HEK293 (cell line): ENCODE data around the gene PAK4.

ENCODE experiments used
- CTCF ChIA-PET: fragments of 350-600 bp; formaldehyde crosslinking; extraction: SDS; loops from one replicate; lab custom pipeline; 2021; ENCODE audit warnings: antibody characterized with exemption; lab: Yijun Ruan, JAX
- POLR2A ChIA-PET: fragments of 300-600 bp; formaldehyde crosslinking; extraction: SDS; loops from one replicate; lab custom pipeline; 2020; ENCODE audit warnings: antibody characterized with exemption, inconsistent platforms; lab: Yijun Ruan, JAX
- H3K27ac ChIP-seq: fragments of 200-500 bp; sonication (Bioruptor generic); 2 replicates; pipeline ENCODE4 v1.5.1; 2014; ENCODE audit warnings: low read depth, low read length, control low read depth, inconsistent platforms; ENCODE audit errors: extremely low read depth
- H3K36me3 ChIP-seq, 2 experiments: fragments of 200-500 bp in 1 of 2; sonication (Bioruptor generic) in 1 of 2; 1 replicate in 1 of 2; 2 replicates in 1 of 2; pipeline ENCODE4 v1.5.1; 2014 to 2017; ENCODE audit warnings: inconsistent platforms in 2 of 2, low read length in 2 of 2; ENCODE audit not compliant: control insufficient read depth in 2 of 2, insufficient read depth in 1 of 2
- H3K4me1 ChIP-seq: fragments of 200-500 bp; sonication (Bioruptor generic); 2 replicates; pipeline ENCODE4 v1.5.1; 2014; ENCODE audit warnings: mild to moderate bottlenecking, low read length, inconsistent platforms; ENCODE audit not compliant: control insufficient read depth, insufficient read depth
- H3K4me3 ChIP-seq: 2 replicates; pipeline ENCODE4 v1.5.1; 2011; ENCODE audit warnings: low read depth, mild to moderate bottlenecking, control low read depth, low read length, moderate library complexity
- H3K9me3 ChIP-seq: fragments of 200-500 bp; sonication (Bioruptor generic); 2 replicates; pipeline ENCODE4 v1.5.1; 2014; ENCODE audit warnings: low read depth, low read length, inconsistent platforms; ENCODE audit not compliant: control insufficient read depth, insufficient read depth
- BCL6B ChIP-seq: fragments of 450-650 bp; formaldehyde crosslinking; IDR thresholded peaks from 2 replicates; pipeline ENCODE4 v1.5.1; 2017; ENCODE audit warnings: missing biosample characterization, missing genetic modification characterization
- GLI2 ChIP-seq: fragments of 450-650 bp; formaldehyde crosslinking; IDR thresholded peaks from 2 replicates; pipeline ENCODE4; 2017; ENCODE audit warnings: missing biosample characterization, missing genetic modification characterization, low read depth, borderline replicate concordance
- GLIS1 ChIP-seq: fragments of 450-650 bp; formaldehyde crosslinking; IDR thresholded peaks from 2 replicates; pipeline ENCODE4 v1.5.1; 2016; ENCODE audit warnings: missing biosample characterization, missing genetic modification characterization
- REST ChIP-seq: fragments of 450-650 bp; formaldehyde crosslinking; IDR thresholded peaks from 2 replicates; pipeline ENCODE4 v1.5.1; 2016; ENCODE audit warnings: missing biosample characterization, missing genetic modification characterization
- SALL2 ChIP-seq: fragments of 450-650 bp; formaldehyde crosslinking; IDR thresholded peaks from 2 replicates; pipeline ENCODE4 v1.5.0; 2017; ENCODE audit warnings: missing biosample characterization, mild to moderate bottlenecking, missing genetic modification characterization, borderline replicate concordance
- ZFHX2 ChIP-seq: fragments of 450-650 bp; formaldehyde crosslinking; conservative IDR thresholded peaks from 2 replicates; pipeline ENCODE4 v1.5.1; 2016; ENCODE audit warnings: missing biosample characterization, missing genetic modification characterization
- ZNF148 ChIP-seq: fragments of 450-650 bp; formaldehyde crosslinking; IDR thresholded peaks from 2 replicates; pipeline ENCODE4 v1.5.0; 2017; ENCODE audit warnings: missing biosample characterization, missing genetic modification characterization, borderline replicate concordance
- ZNF18 ChIP-seq: fragments of 450-650 bp; formaldehyde crosslinking; IDR thresholded peaks from 2 replicates; pipeline ENCODE4 v1.5.1; 2016; ENCODE audit warnings: missing biosample characterization, missing genetic modification characterization
- ZNF23 ChIP-seq: fragments of 450-650 bp; formaldehyde crosslinking; IDR thresholded peaks from 2 replicates; pipeline ENCODE4 v1.5.1; 2016; ENCODE audit warnings: missing biosample characterization, missing genetic modification characterization, borderline replicate concordance
- ZNF24 ChIP-seq: fragments of 450-650 bp; formaldehyde crosslinking; IDR thresholded peaks from 2 replicates; pipeline ENCODE4 v1.5.1; 2016; ENCODE audit warnings: missing biosample characterization, missing genetic modification characterization
- ZNF341 ChIP-seq: fragments of 450-650 bp; formaldehyde crosslinking; IDR thresholded peaks from 2 replicates; pipeline ENCODE4; 2016; ENCODE audit warnings: low read depth, missing biosample characterization, missing genetic modification characterization
- ZNF513 ChIP-seq: fragments of 450-650 bp; IDR thresholded peaks from 2 replicates; pipeline ENCODE4 v1.5.1; 2018; ENCODE audit warnings: missing biosample characterization, missing genetic modification characterization
- ZNF518A ChIP-seq: fragments of 450-650 bp; formaldehyde crosslinking; conservative IDR thresholded peaks from 2 replicates; pipeline ENCODE4 v1.5.1; 2016; ENCODE audit warnings: low read depth, missing biosample characterization, missing genetic modification characterization
- ZNF610 ChIP-seq: fragments of 450-650 bp; formaldehyde crosslinking; IDR thresholded peaks from 2 replicates; pipeline ENCODE4 v1.5.1; 2016; ENCODE audit warnings: missing biosample characterization, missing genetic modification characterization, borderline replicate concordance
- ZNF768 ChIP-seq: fragments of 450-650 bp; formaldehyde crosslinking; IDR thresholded peaks from 2 replicates; pipeline ENCODE4 v1.5.1; 2018; ENCODE audit warnings: missing biosample characterization, mild to moderate bottlenecking, missing genetic modification characterization
- ZXDB ChIP-seq: fragments of 450-650 bp; formaldehyde crosslinking; IDR thresholded peaks from 2 replicates; pipeline ENCODE4 v1.5.1; 2016; ENCODE audit warnings: missing biosample characterization, missing genetic modification characterization

The PAK4 gene

GRCh38 chr19:39158646-39159260, 33.2 kb downstream of the PAK4 start:
- peaks cover 3 to 4% of the 10 kb centered on the region in 2 experiments; a peak in 2 of 3 replicates for H3K36me3 ChIP-seq
- no peaks in the 10 kb centered on the region for H3K9me3 ChIP-seq
- peaks cover 23% of the 10 kb centered on the region for H3K4me1 ChIP-seq
- CTCF ChIA-PET = interaction anchor here (0.6 to 1.0 kb wide), 3 partner anchors 36 to 140 kb away, joined by 3 to 4 read pairs (median 3); no protein-coding TSS in a partner anchor
- no peak overlapping the region for H3K27ac ChIP-seq
- H3K4me3 ChIP-seq = no peak overlapping the region
- TF ChIP-seq ZXDB (tag by site-specific recombination) = no peak
- TF ChIP-seq ZNF341 = no peak
- TF ChIP-seq GLI2 (tag by site-specific recombination) = no peak
- TF ChIP-seq ZNF768 (tag by site-specific recombination) = peak; percentile 99
- TF ChIP-seq ZNF518A (tag by site-specific recombination) = no peak
- TF ChIP-seq ZNF24 = peak; percentile 92
- no peak for TF ChIP-seq REST (tag by site-specific recombination)
- POLR2A ChIA-PET = no interaction called here

- H3K36me3 ChIP-seq = peaks cover 0 to 3% of the 10 kb centered on the region in 2 experiments; a peak in 2 of 3 replicates
- H3K9me3 ChIP-seq = no peaks in the 10 kb centered on the region
- H3K27ac ChIP-seq = peak overlapping the region; percentile 21; the same call in 1 of the 2 replicates
- ChIA-PET POLR2A (no interaction called here), CTCF (interaction anchor here (0.7 kb wide), 1 partner anchor 90 kb away, joined by 4 read pairs; no protein-coding TSS in a partner anchor)
- H3K4me3 ChIP-seq = no peak overlapping the region
- peaks cover 16% of the 10 kb centered on the region for H3K4me1 ChIP-seq
- TF ChIP-seq BCL6B (tag by site-specific recombination) (no peak), SALL2 (tag by site-specific recombination) (no peak), ZNF148 (no peak), ZNF610 (tag by site-specific recombination) (no peak), ZNF18 (no peak), ZNF23 (tag by site-specific recombination) (no peak), ZNF513 (no peak), GLIS1 (tag by site-specific recombination) (peak; percentile 23; the same call in 1 of the 2 replicates), ZFHX2 (tag by site-specific recombination) (0 out of 2 replicates have a peak, but pooled peaks have one; percentile 2)
Measured at GRCh38 chr19:39160523-39160861, 34.9 kb downstream of the PAK4 start.
